Inferior parietal cortex (tissue), 1 donor: ENCODE results near the gene CYTL1.

Experiments
- DNase-seq: peaks from one replicate; pipeline ENCODE4 v3.0.0-alpha.2; 2016; ENCODE audit errors: extremely low spot score

Gene CYTL1

GRCh38 chr4:4968161-4968725 lies 51.0 kb downstream of the CYTL1 start:
- no peak for DNase-seq
